GM12878 (cell line): ENCODE measurements around the gene SUSD1. TPM values are rescaled to one million over a fixed set of nuclear protein-coding genes. Genes with fewer than 3 reads are reported as not detected.

ENCODE experiments used
- ATAC-seq: fragments of 200-7000 bp; cut with Tn5 transposase; 3 replicates; pipeline ENCODE4 v1.9.1; 2020; ENCODE audit warnings: mild to moderate bottlenecking, moderate library complexity
- BruUV-seq: library from RNA; stranded (reverse); fragments of 400-500 nt; replicated peaks from 2 replicates; lab custom pipeline; 2021; lab: Mats Ljungman, UMichigan
- CTCF ChIA-PET: fragments of 300-600 bp; sonication (Branson Sonifier 250); formaldehyde crosslinking; extraction: SDS; loops from one replicate; lab custom pipeline; 2021; ENCODE audit warnings: inconsistent platforms; lab: Yijun Ruan, JAX
- POLR2A ChIA-PET: fragments of 350-600 bp; formaldehyde crosslinking; extraction: SDS; loops from one replicate; lab custom pipeline; 2021; ENCODE audit warnings: inconsistent platforms; lab: Charles Lee
- RAD21 ChIA-PET: fragments of 300-600 bp; sonication (Branson Sonifier 250); formaldehyde crosslinking; loops from one replicate; lab custom pipeline; 2023; ENCODE audit warnings: antibody characterized with exemption; ENCODE audit not compliant: unreplicated experiment; lab: Charles Lee
- SMC1A ChIA-PET: fragments of 300-600 bp; sonication (Branson Sonifier 250); formaldehyde crosslinking; loops from one replicate; lab custom pipeline; 2023; ENCODE audit not compliant: unreplicated experiment, uncharacterized antibody; lab: Charles Lee
- DNase-seq: peaks from one replicate; pipeline ENCODE4 v3.0.0-alpha.2; 2011; ENCODE audit warnings: low read depth, low spot score
- FAIRE-seq: peaks from 3 replicates; lab custom pipeline; 2011; peaks lifted over from hg19 to GRCh38; lab: Jason Lieb, UNC
- H2AFZ ChIP-seq: 2 replicates; pipeline ENCODE4 v1.6.0; 2011; ENCODE audit warnings: low read depth, low read length, control low read depth; ENCODE audit not compliant: control insufficient read depth
- H3K27ac ChIP-seq: 2 replicates; pipeline ENCODE4 v1.5.1; 2011; ENCODE audit warnings: control low read depth; ENCODE audit not compliant: control insufficient read depth, insufficient read depth
- H3K27me3 ChIP-seq, 2 experiments: replicated peaks in 1 of 2; 2 replicates each; pipeline versions ENCODE4 v1.6.0 to v1.6.1; 2011; ENCODE audit warnings: low read length in 1 of 2; ENCODE audit not compliant: control insufficient read depth in 2 of 2, insufficient read depth in 2 of 2
- H3K36me3 ChIP-seq, 2 experiments: 2 replicates each; pipeline ENCODE4 v1.5.1; 2011; ENCODE audit warnings: low read length in 1 of 2; ENCODE audit not compliant: control insufficient read depth in 2 of 2, insufficient read depth in 2 of 2
- H3K4me1 ChIP-seq: 2 replicates; pipeline ENCODE4 v1.6.1; 2011; ENCODE audit warnings: mild to moderate bottlenecking, low read length, moderate library complexity, mixed read lengths; ENCODE audit not compliant: control insufficient read depth, insufficient read depth
- H3K4me2 ChIP-seq: 2 replicates; pipeline ENCODE4 v1.6.0; 2011; ENCODE audit warnings: control low read depth; ENCODE audit not compliant: control insufficient read depth, insufficient read depth
- H3K4me3 ChIP-seq: fragments of 200-600 bp; sonication (generic); 2 replicates; pipeline ENCODE4 v1.5.1; 2016
- H3K79me2 ChIP-seq: 2 replicates; pipeline ENCODE4 v1.6.0; 2011; ENCODE audit warnings: low read length; ENCODE audit not compliant: control insufficient read depth, insufficient read depth
- H3K9ac ChIP-seq: 2 replicates; pipeline ENCODE4 v1.8.0; 2011; ENCODE audit warnings: low read length, control low read depth, mixed read lengths; ENCODE audit not compliant: control insufficient read depth, insufficient read depth
- H3K9me3 ChIP-seq: replicated peaks from 3 replicates; pipeline ENCODE4 v1.5.1; 2011; ENCODE audit warnings: mild to moderate bottlenecking, low read length; ENCODE audit not compliant: control insufficient read depth, insufficient read depth
- H4K20me1 ChIP-seq: 2 replicates; pipeline ENCODE4 v1.6.0; 2011; ENCODE audit not compliant: control insufficient read depth, insufficient read depth
- CEBPB ChIP-seq, 2 experiments: fragments of 150-350 bp in 1 of 2; IDR thresholded peaks; 2 replicates each; pipeline ENCODE4 v1.6.1; 2012 to 2014; ENCODE audit warnings: low read depth in 2 of 2, low read length in 2 of 2, borderline replicate concordance in 1 of 2, inconsistent platforms in 1 of 2
- EGR1 ChIP-seq, 2 experiments: IDR thresholded peaks; 1 replicate in 1 of 2; 2 replicates in 1 of 2; pipeline ENCODE4 v1.6.1; 2011 to 2012; ENCODE audit warnings: low read depth in 2 of 2, low read length in 2 of 2, borderline replicate concordance in 1 of 2, mild to moderate bottlenecking in 1 of 2, moderate library complexity in 1 of 2
- IKZF1 ChIP-seq: fragments of 450-650 bp; conservative IDR thresholded peaks from 2 replicates; pipeline ENCODE4 v1.6.1; 2017; ENCODE audit warnings: antibody characterized with exemption, mild to moderate bottlenecking
- JUNB ChIP-seq: IDR thresholded peaks from 2 replicates; pipeline ENCODE4 v1.6.1; 2016; ENCODE audit warnings: antibody characterized with exemption, mild to moderate bottlenecking
- NR2C2 ChIP-seq: IDR thresholded peaks from 2 replicates; pipeline ENCODE4 v1.6.1; 2011; ENCODE audit warnings: borderline replicate concordance, low read depth; ENCODE audit not compliant: control insufficient read depth, insufficient read length
- POLR2AphosphoS5 ChIP-seq: IDR thresholded peaks from 2 replicates; pipeline ENCODE4 v1.6.1; 2011; ENCODE audit warnings: mild to moderate bottlenecking, low read length, inconsistent platforms
- WGBS: methylation state at CpG from one replicate; pipeline ENCODE4 v1.1.6; 2016; ENCODE audit warnings: low lambda C conversion rate; ENCODE audit not compliant: insufficient replicate concordance, insufficient coverage; ENCODE audit errors: missing lambda C conversion rate; 5-methylcytosine and 5-hydroxymethylcytosine counted together
- in situ Hi-C: fragments of 300-500 bp; cut with MboI; formaldehyde crosslinking; loops from 9 replicates; pipeline ENCODE4 v1.14.3; 2018; ENCODE audit warnings: mixed read lengths
- intact Hi-C: fragments of 100-400 bp; cut with micrococcal nuclease; formaldehyde crosslinking; loops from one replicate; pipeline ENCODE4 v1.14.2; 2022; ENCODE audit not compliant: unreplicated experiment
- polyA plus RNA-seq, 11 experiments: library from polyadenylated mRNA; depleted of rRNA in 4 of 11; unstranded in 6 of 11; stranded (reverse) in 5 of 11; fragments of >200 nt; fragmentation: Nextera tagmentation in 4 of 11; fragmentation: Illumina TruSeq in 1 of 11; extraction: Ambion mirVana in 4 of 11; extraction: Trizol in 1 of 11; gene quantifications; 1 replicate in 1 of 11; 2 replicates in 10 of 11; pipeline versions ENCODE4 v1.2.1 to v1.2.3, GENCODE V29; 2011 to 2016; ENCODE audit warnings: inconsistent platforms in 2 of 11, missing spikeins in 2 of 11, low read depth in 1 of 11
- total RNA-seq, 4 experiments: library from RNA; depleted of rRNA in 3 of 4; stranded (reverse); fragments of >200 nt in 3 of 4; fragmentation: Illumina TruSeq in 1 of 4; extraction: Trizol in 1 of 4; gene quantifications; 2 replicates each; pipeline versions ENCODE4 v1.2.1 to v1.2.3, GENCODE V29; 2013 to 2021
- TF ChIP-seq, protein P1 (sequence below): fragments of 450-650 bp; IDR thresholded peaks from 2 replicates; pipeline ENCODE4 v1.6.1; 2018; ENCODE audit warnings: mild to moderate bottlenecking, low read depth, moderate library complexity; ENCODE audit not compliant: partially characterized antibody

The SUSD1 gene
- total and polyA plus RNA-seq, 10 of the 15 experiments (the other 5 are each of a cell fraction or from before 2014, with no cell fraction given): 6.7 to 20.8 (median 13.2) TPM

DNA sequence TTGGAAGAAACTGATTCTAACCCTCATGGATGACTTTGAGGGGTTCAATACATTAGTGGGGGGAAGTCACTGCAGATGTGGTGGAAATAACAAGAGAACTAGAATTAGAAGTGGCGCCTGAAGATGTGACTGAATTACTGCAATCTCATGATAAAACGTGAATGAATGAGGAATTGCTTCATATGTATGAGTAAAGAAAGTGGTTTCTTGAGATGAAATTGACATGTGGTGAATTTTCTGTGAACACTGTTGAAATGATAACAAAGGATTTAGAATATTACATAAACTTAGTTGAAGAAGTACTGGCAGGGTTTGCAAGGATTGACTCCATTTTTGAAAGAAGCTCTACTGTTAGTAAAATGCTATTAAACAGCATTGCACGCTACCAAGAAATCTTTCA is 165.4 kb downstream of the SUSD1 start:
- in situ Hi-C loops (loop anchor here (25.0 kb wide), 1 partner anchor 1872 kb away; no protein-coding TSS in a partner anchor), intact Hi-C loops (no loop called here)
- DNase-seq: no peak
- ChIA-PET CTCF (interaction anchor here (1.5 to 2.3 kb wide), 3 partner anchors 11 to 68 kb away, joined by 4 to 7 read pairs (median 6); no protein-coding TSS in a partner anchor), POLR2A (interaction anchor here (0.5 to 0.6 kb wide), 3 partner anchors 15 to 1244 kb away, joined by 3 to 6 read pairs (median 4); no protein-coding TSS in a partner anchor), SMC1A (interaction anchor here (0.6 to 4.5 kb wide), 5 partner anchors 10 to 46 kb away, joined by 3 to 45 read pairs (median 4); no protein-coding TSS in a partner anchor), RAD21 (interaction anchor here (1.2 to 2.7 kb wide), 3 partner anchors 15 to 65 kb away, joined by 3 to 25 read pairs (median 15); no protein-coding TSS in a partner anchor)
- H3K27me3 ChIP-seq: no peaks in the 10 kb centered on the region
- no peak overlapping the region for H3K27ac ChIP-seq
- H3K36me3 ChIP-seq: no peaks in the 10 kb centered on the region
- BruUV-seq: no TSS peak
- H3K9me3 ChIP-seq: no peaks in the 10 kb centered on the region
- no peaks in the 10 kb centered on the region for H4K20me1 ChIP-seq
- no peak overlapping the region for H2AFZ ChIP-seq
- no peak overlapping the region for H3K4me3 ChIP-seq
- no peak for ATAC-seq
- FAIRE-seq: no peak
- no peak overlapping the region for H3K4me2 ChIP-seq
- no peaks in the 10 kb centered on the region for H3K79me2 ChIP-seq
- H3K4me1 ChIP-seq: peaks cover 53% of the 10 kb centered on the region
- TF ChIP-seq, protein P1, sequence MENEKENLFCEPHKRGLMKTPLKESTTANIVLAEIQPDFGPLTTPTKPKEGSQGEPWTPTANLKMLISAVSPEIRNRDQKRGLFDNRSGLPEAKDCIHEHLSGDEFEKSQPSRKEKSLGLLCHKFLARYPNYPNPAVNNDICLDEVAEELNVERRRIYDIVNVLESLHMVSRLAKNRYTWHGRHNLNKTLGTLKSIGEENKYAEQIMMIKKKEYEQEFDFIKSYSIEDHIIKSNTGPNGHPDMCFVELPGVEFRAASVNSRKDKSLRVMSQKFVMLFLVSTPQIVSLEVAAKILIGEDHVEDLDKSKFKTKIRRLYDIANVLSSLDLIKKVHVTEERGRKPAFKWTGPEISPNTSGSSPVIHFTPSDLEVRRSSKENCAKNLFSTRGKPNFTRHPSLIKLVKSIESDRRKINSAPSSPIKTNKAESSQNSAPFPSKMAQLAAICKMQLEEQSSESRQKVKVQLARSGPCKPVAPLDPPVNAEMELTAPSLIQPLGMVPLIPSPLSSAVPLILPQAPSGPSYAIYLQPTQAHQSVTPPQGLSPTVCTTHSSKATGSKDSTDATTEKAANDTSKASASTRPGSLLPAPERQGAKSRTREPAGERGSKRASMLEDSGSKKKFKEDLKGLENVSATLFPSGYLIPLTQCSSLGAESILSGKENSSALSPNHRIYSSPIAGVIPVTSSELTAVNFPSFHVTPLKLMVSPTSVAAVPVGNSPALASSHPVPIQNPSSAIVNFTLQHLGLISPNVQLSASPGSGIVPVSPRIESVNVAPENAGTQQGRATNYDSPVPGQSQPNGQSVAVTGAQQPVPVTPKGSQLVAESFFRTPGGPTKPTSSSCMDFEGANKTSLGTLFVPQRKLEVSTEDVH: no peak
- TF ChIP-seq CEBPB (IDR thresholded peaks at IDR 0.05; ENCODE audit: borderline replicate concordance in 1 of 2, low read depth in 2 of 2, low read length in 2 of 2) (no peak), JUNB (no peak), IKZF1 (no peak), NR2C2 (no peak), POLR2AphosphoS5 (no peak), EGR1 (IDR thresholded peaks at IDR 0.05; ENCODE audit: borderline replicate concordance in 1 of 2, low read depth in 2 of 2, low read length in 2 of 2) (no peak)
- H3K9ac ChIP-seq: no peak overlapping the region
- 99% methylated on average over 3 of the region's 3 CpGs for WGBS
